H9 (cell line): ENCODE measurements around the gene DNAI1. TPM values are rescaled to one million over a fixed set of nuclear protein-coding genes. Genes with fewer than 3 reads are reported as not detected.

Source experiments
- DNase-seq: peaks from one replicate; pipeline ENCODE4 v3.0.0-alpha.2; 2017
- H2AFZ ChIP-seq: one replicate; pipeline ENCODE4 v1.6.1; 2013; ENCODE audit warnings: mild to moderate bottlenecking, low read length, control low read depth, moderate library complexity
- H2AK5ac ChIP-seq: 2 replicates; pipeline ENCODE4 v1.6.1; 2013; ENCODE audit warnings: low read length, control low read depth, mixed read lengths; ENCODE audit not compliant: insufficient read length
- H2BK120ac ChIP-seq: one replicate; pipeline ENCODE4 v1.6.1; 2013; ENCODE audit warnings: low read depth, mild to moderate bottlenecking, low read length, control low read depth, inconsistent platforms; ENCODE audit not compliant: poor library complexity, severe bottlenecking
- H2BK12ac ChIP-seq: 2 replicates; pipeline ENCODE4 v1.6.1; 2013; ENCODE audit warnings: low read length, control low read depth, mixed read lengths, low read depth; ENCODE audit not compliant: insufficient read length
- H2BK15ac ChIP-seq: 2 replicates; pipeline ENCODE4 v1.6.1; 2013; ENCODE audit warnings: low read depth, low read length, control low read depth
- H2BK20ac ChIP-seq: one replicate; pipeline ENCODE4 v1.6.1; 2013; ENCODE audit warnings: low read depth, mild to moderate bottlenecking, low read length, control low read depth, inconsistent platforms; ENCODE audit not compliant: poor library complexity, severe bottlenecking
- H2BK5ac ChIP-seq: 2 replicates; pipeline ENCODE4 v1.6.1; 2013; ENCODE audit warnings: low read length, control low read depth, mixed read lengths; ENCODE audit not compliant: insufficient read length
- H3K14ac ChIP-seq: 2 replicates; pipeline ENCODE4 v1.6.1; 2013; ENCODE audit warnings: low read length, control low read depth; ENCODE audit not compliant: insufficient read depth
- H3K18ac ChIP-seq: 2 replicates; pipeline ENCODE4 v1.6.1; 2013; ENCODE audit warnings: low read depth, mild to moderate bottlenecking, mixed read lengths, low read length, control low read depth; ENCODE audit not compliant: insufficient read length
- H3K23ac ChIP-seq: 2 replicates; pipeline ENCODE4 v1.6.1; 2013; ENCODE audit warnings: low read length, control low read depth, mixed read lengths, low read depth; ENCODE audit not compliant: insufficient read length
- H3K23me2 ChIP-seq: 2 replicates; pipeline ENCODE4 v1.6.1; 2013; ENCODE audit warnings: low read depth, mild to moderate bottlenecking, mixed read lengths, low read length, control low read depth; ENCODE audit not compliant: insufficient read length, poor library complexity, severe bottlenecking
- H3K27ac ChIP-seq: 2 replicates; pipeline ENCODE4 v1.5.1; 2013; ENCODE audit warnings: low read length, control low read depth, mixed read lengths, low read depth; ENCODE audit not compliant: insufficient read length
- H3K27me3 ChIP-seq: 2 replicates; pipeline ENCODE4 v1.6.1; 2013; ENCODE audit warnings: low read length, control low read depth, inconsistent platforms; ENCODE audit not compliant: insufficient read depth
- H3K4ac ChIP-seq: 2 replicates; pipeline ENCODE4 v1.6.1; 2013; ENCODE audit warnings: low read depth, mild to moderate bottlenecking, control low read depth, inconsistent platforms, low read length, moderate library complexity
- H3K4me1 ChIP-seq: 2 replicates; pipeline ENCODE4 v1.6.1; 2013; ENCODE audit warnings: low read length, control low read depth, inconsistent platforms; ENCODE audit not compliant: insufficient read depth
- H3K4me2 ChIP-seq: 2 replicates; pipeline ENCODE4 v1.6.1; 2013; ENCODE audit warnings: low read length, control low read depth, mixed read lengths; ENCODE audit not compliant: insufficient read length, insufficient read depth
- H3K56ac ChIP-seq: 2 replicates; pipeline ENCODE4 v1.6.1; 2013; ENCODE audit warnings: low read depth, mild to moderate bottlenecking, mixed read lengths, low read length, control low read depth; ENCODE audit not compliant: insufficient read length
- H3K79me1 ChIP-seq: 2 replicates; pipeline ENCODE4 v1.6.1; 2013; ENCODE audit warnings: low read depth, mild to moderate bottlenecking, moderate library complexity, low read length, control low read depth, inconsistent platforms; ENCODE audit not compliant: insufficient read depth, poor library complexity, severe bottlenecking
- H3K79me2 ChIP-seq: 2 replicates; pipeline ENCODE4 v1.6.1; 2013; ENCODE audit warnings: low read length, control low read depth, inconsistent platforms; ENCODE audit not compliant: insufficient read depth
- H3K9ac ChIP-seq: 2 replicates; pipeline ENCODE4 v1.6.1; 2013; ENCODE audit warnings: low read length, control low read depth, mixed read lengths; ENCODE audit not compliant: insufficient read length; ENCODE audit errors: extremely low read depth
- H3K9me3 ChIP-seq: one replicate; pipeline ENCODE4 v1.6.1; 2013; ENCODE audit warnings: low read depth, low read length, inconsistent platforms; ENCODE audit not compliant: control insufficient read depth
- H3T11ph ChIP-seq: one replicate; pipeline ENCODE4 v1.6.1; 2013; ENCODE audit warnings: mild to moderate bottlenecking, low read length, control low read depth, inconsistent platforms
- H4K20me1 ChIP-seq: one replicate; pipeline ENCODE4 v1.6.1; 2013; ENCODE audit not compliant: control insufficient read depth, insufficient read length, insufficient read depth
- H4K5ac ChIP-seq: 2 replicates; pipeline ENCODE4 v1.6.1; 2013; ENCODE audit warnings: low read depth, mild to moderate bottlenecking, mixed read lengths, low read length, control low read depth; ENCODE audit not compliant: insufficient read length
- H4K8ac ChIP-seq: replicated peaks from 2 replicates; pipeline ENCODE4 v1.6.1; 2013; ENCODE audit warnings: low read length, control low read depth, mixed read lengths, low read depth; ENCODE audit not compliant: insufficient read length
- H4K91ac ChIP-seq: 2 replicates; pipeline ENCODE4 v1.6.1; 2013; ENCODE audit warnings: low read depth, mild to moderate bottlenecking, moderate library complexity, mixed read lengths, low read length, control low read depth; ENCODE audit not compliant: insufficient read length
- H3K27ac Mint-ChIP-seq, 3 experiments: 2 replicates in 2 of 3; 3 replicates in 1 of 3; pipeline ENCODE4 v1.8.0; 2020 to 2021; ENCODE audit warnings: mixed read lengths in 3 of 3, mild to moderate bottlenecking in 1 of 3, moderate library complexity in 1 of 3
- H3K27me3 Mint-ChIP-seq: 2 replicates; pipeline ENCODE4 v1.8.0; 2021; ENCODE audit warnings: low read depth, mild to moderate bottlenecking, moderate library complexity, mixed read lengths
- H3K36me3 Mint-ChIP-seq, 3 experiments: 2 replicates in 2 of 3; 3 replicates in 1 of 3; pipeline ENCODE4 v1.8.0; 2020 to 2021; ENCODE audit warnings: low read depth in 3 of 3, mixed read lengths in 3 of 3; ENCODE audit not compliant: insufficient read depth in 1 of 3
- H3K4me1 Mint-ChIP-seq, 2 experiments: 2 replicates each; pipeline ENCODE4 v1.8.0; 2020; ENCODE audit warnings: mixed read lengths in 2 of 2
- H3K4me3 Mint-ChIP-seq, 2 experiments: 2 replicates in 1 of 2; 3 replicates in 1 of 2; pipeline ENCODE4 v1.8.0; 2020 to 2021; ENCODE audit warnings: mild to moderate bottlenecking in 2 of 2, mixed read lengths in 2 of 2, moderate library complexity in 1 of 2
- H3K9me3 Mint-ChIP-seq, 2 experiments: 2 replicates in 1 of 2; 3 replicates in 1 of 2; pipeline ENCODE4 v1.8.0; 2020; ENCODE audit warnings: mild to moderate bottlenecking in 2 of 2, mixed read lengths in 2 of 2, moderate library complexity in 1 of 2
- CTCF ChIP-seq: fragments of 200-600 bp; sonication (generic); conservative IDR thresholded peaks from 3 replicates; pipeline ENCODE4 v1.8.0; 2021; ENCODE audit warnings: antibody characterized with exemption, mild to moderate bottlenecking
- WGBS: extraction: QIAGEN DNeasy Blood & Tissue Kit; methylation state at CpG from one replicate; pipeline ENCODE4 v1.1.7; 2013; ENCODE audit warnings: missing lambda C conversion rate, low lambda C conversion rate, mixed read lengths; ENCODE audit not compliant: insufficient read length; ENCODE audit errors: extremely low coverage; 5-methylcytosine and 5-hydroxymethylcytosine counted together
- total RNA-seq: library from RNA; stranded (reverse); gene quantifications from 2 replicates; pipeline ENCODE4 v1.2.1, GENCODE V29; 2021

DNAI1 gene
- total RNA-seq, 1 experiment from 2014 or later = 0.22 TPM

GRCh38 chr9:34464571-34464970 lies 6.0 kb downstream of the DNAI1 start:
- Histone ChIP-seq H3K4me2 (no peak overlapping the region), H4K5ac (no peak overlapping the region), H3K79me1 (no peaks in the 10 kb centered on the region), H4K91ac (no peak overlapping the region), H3K4ac (no peak overlapping the region), H2BK20ac (no peak overlapping the region), H3K9ac (no peak overlapping the region), H3K14ac (no peak overlapping the region), H3K4me1 (0 out of 2 replicates have a peak, but pooled peaks cover 2% of the 10 kb centered on the region), H3K79me2 (no peaks in the 10 kb centered on the region), H3K18ac (no peak overlapping the region), H3K56ac (no peak overlapping the region), H3K27ac (no peak overlapping the region), H2BK12ac (no peak overlapping the region), H2BK15ac (no peak overlapping the region), H2AK5ac (no peak overlapping the region), H2BK120ac (no peak overlapping the region), H4K20me1 (no peaks in the 10 kb centered on the region), H3K9me3 (no peaks in the 10 kb centered on the region), H3T11ph (no peak overlapping the region), H4K8ac (no peak overlapping the region), H3K23me2 (no peaks in the 10 kb centered on the region), H3K27me3 (no peaks in the 10 kb centered on the region), H3K23ac (no peak overlapping the region), H2AFZ (no peak overlapping the region), H2BK5ac (no peak overlapping the region)
- no peak for DNase-seq
- Mint-ChIP-seq H3K27me3 (peaks cover 16% of the 10 kb centered on the region), H3K9me3 (no peaks in the 10 kb centered on the region), H3K4me1 (peaks cover 6 to 8% of the 10 kb centered on the region in 2 experiments; a peak in 3 of 4 replicates), H3K27ac (no peak overlapping the region), H3K36me3 (no peaks in the 10 kb centered on the region; a peak in 1 of 7 replicates), H3K4me3 (no peak overlapping the region)
- no peak for TF ChIP-seq CTCF
- no CpG with 5 or more reads among the region's 2 CpGs for WGBS
